IPS-11a (cell line): ENCODE measurements around the gene CALML4.
A peak's percentile ranks its signal among the peaks of the same experiment; 100 is the strongest.
"Not testable (repeated sequence)": the region's sequence is repeated elsewhere in the genome, so short reads cannot be mapped to it uniquely, and the experiment has no call there.

Source experiments
- H3K4me3 ChIP-seq: one replicate; pipeline ENCODE4 v1.5.1; 2013; ENCODE audit warnings: low read depth, low read length, control low read depth

The CALML4 gene

GRCh38 chr15:68204776-68205557, at the start of gene CALML4:
TSS of gene CALML4 (minus strand) at chr15:68205332. CDS start at chr15:68205247, 85 bp downstream.
- no peak within 1 kb of the TSS for H3K4me3 ChIP-seq

GRCh38 chr15:68252925-68253534, 47.9 kb upstream of the CALML4 start:
- no peak overlapping the region for H3K4me3 ChIP-seq

- H3K4me3 ChIP-seq: no peak overlapping the region
These were observed 44.1 kb upstream of the CALML4 start for GRCh38 chr15:68249058-68249713.

- H3K4me3 ChIP-seq: no peak overlapping the region
These were observed 39.1 kb upstream of the CALML4 start for GRCh38 chr15:68244235-68244634.

GRCh38 chr15:68241088-68241935, 36.2 kb upstream of the CALML4 start:
- H3K4me3 ChIP-seq: no peak overlapping the region

- no peak overlapping the region for H3K4me3 ChIP-seq
These were observed 33.9 kb upstream of the CALML4 start for GRCh38 chr15:68239025-68239424.

GRCh38 chr15:68235022-68235421, 29.9 kb upstream of the CALML4 start:
- no peak overlapping the region for H3K4me3 ChIP-seq

- not testable (repeated sequence) for H3K4me3 ChIP-seq
These were observed 29.4 kb upstream of the CALML4 start for GRCh38 chr15:68234520-68234919.

GRCh38 chr15:68234060-68234459, 28.9 kb upstream of the CALML4 start:
- no peak overlapping the region for H3K4me3 ChIP-seq

- no peak overlapping the region for H3K4me3 ChIP-seq
These were observed 27.8 kb upstream of the CALML4 start for GRCh38 chr15:68232937-68233336.

- no peak overlapping the region for H3K4me3 ChIP-seq
These were observed 27.3 kb upstream of the CALML4 start for GRCh38 chr15:68232449-68232848.

- H3K4me3 ChIP-seq: no peak overlapping the region
These were observed 26.1 kb upstream of the CALML4 start for GRCh38 chr15:68231102-68231818.

- H3K4me3 ChIP-seq: peak overlapping the region; percentile 63
These were observed 25.3 kb upstream of the CALML4 start for GRCh38 chr15:68230157-68231100.

- peak within 1 kb of the TSS; percentile 81 for H3K4me3 ChIP-seq
These were observed 24.4 kb upstream of the CALML4 start, which contains the start of gene CLN6 for GRCh38 chr15:68229386-68230156. TSS of gene CLN6 (minus strand) at chr15:68229728. CDS start at chr15:68229584, 144 bp downstream.

GRCh38 chr15:68228971-68229385, 23.8 kb upstream of the CALML4 start:
- H3K4me3 ChIP-seq: peak overlapping the region; percentile 81

GRCh38 chr15:68228143-68228970, 23.2 kb upstream of the CALML4 start:
- H3K4me3 ChIP-seq: peak overlapping the region; percentile 81

GRCh38 chr15:68227643-68228142, 22.6 kb upstream of the CALML4 start:
- H3K4me3 ChIP-seq: no peak overlapping the region
